HG03354 (cell line): ENCODE measurements around the gene VIPR2.
"Not testable (repeated sequence)": the region's sequence is repeated elsewhere in the genome, so short reads cannot be mapped to it uniquely, and the experiment has no call there.

Experiments
- ATAC-seq: cut with Tn5 transposase; IDR thresholded peaks from one replicate; pipeline ENCODE4 v1.9.1; 2021; ENCODE audit warnings: mild to moderate bottlenecking; ENCODE audit not compliant: unreplicated experiment, poor library complexity, severe bottlenecking

The VIPR2 gene

GRCh38 chr7:159108941-159109652 is 35.6 kb downstream of the VIPR2 start:
- no peak for ATAC-seq

- no peak for ATAC-seq
These were observed 36.2 kb downstream of the VIPR2 start for GRCh38 chr7:159108491-159108890.

- no peak for ATAC-seq
These were observed 37.3 kb downstream of the VIPR2 start for GRCh38 chr7:159107161-159107892.

- ATAC-seq: no peak
These were observed 38.5 kb downstream of the VIPR2 start for GRCh38 chr7:159105832-159106811.

- ATAC-seq: no peak
These were observed 39.4 kb downstream of the VIPR2 start for GRCh38 chr7:159105066-159105780.

DNA sequence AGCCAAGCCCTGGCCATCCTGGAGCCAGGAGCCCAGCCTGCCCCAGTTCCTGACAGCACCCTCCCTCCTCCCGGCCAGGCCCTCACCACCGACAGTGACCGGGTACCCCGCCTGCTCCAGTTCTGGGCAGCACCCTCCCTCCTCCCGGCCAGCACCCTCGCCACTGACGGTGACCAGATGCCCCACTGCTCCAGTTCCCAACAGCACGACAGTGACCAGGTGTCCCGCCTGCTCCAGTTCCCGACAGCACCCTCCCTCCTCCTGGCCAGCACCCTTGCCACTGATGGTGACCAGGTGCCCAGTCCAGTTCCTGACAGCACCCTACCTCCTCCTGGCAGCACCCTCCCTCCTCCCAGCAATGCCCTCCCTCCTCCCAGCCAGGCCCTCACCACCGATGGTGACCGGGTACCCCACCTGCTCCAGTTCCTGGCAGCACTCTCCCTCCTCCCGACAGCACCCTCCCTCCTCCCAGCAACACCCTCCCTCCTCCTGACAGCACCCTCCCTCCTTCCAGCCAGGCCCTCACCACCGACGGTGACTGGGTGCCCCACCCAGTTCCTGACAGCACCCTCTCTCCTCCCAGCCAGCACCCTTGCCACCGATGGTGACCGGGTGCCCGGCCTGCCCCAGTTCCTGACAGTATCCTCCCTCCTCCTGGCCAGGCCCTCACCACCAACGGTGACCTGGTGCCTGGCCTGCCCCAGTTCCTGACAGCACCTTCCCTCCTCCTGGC is 40.3 kb downstream of the VIPR2 start:
- no peak for ATAC-seq

GRCh38 chr7:159103382-159104187 is 41.1 kb downstream of the VIPR2 start:
- ATAC-seq: no peak

DNA sequence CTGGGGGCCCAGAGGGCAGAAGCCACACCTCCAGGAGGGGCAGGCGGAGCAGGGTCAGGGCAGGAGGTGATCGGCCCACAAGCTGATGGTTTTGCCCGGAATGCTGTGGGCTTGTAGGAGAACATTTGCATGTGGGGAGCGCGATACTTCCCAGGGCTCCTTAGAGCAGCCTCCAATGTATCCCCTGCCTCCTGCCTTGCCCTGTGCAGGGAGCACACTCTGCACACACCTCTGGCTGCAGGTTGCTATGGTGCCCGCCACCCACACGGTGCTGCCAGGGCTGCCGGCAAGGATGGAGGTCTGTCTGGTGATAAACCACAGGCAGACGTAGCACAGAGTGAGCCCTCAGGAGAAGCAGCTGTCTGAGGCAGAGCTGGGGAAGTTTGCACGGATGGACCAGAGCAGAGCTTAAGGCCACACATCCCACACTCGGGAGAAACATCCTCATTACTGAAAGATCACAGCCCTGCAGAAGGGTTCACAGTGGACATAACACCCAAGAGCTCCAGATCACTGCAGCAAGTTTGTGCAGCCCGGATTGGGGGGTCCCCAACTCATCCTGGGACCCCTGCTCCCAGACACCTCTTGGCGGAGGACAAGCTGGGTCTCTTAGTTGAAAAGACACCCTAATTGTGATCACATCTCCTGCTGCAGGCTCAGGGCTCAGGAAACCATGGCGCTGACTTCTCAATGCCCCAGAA is 41.8 kb downstream of the VIPR2 start:
- ATAC-seq: no peak

DNA sequence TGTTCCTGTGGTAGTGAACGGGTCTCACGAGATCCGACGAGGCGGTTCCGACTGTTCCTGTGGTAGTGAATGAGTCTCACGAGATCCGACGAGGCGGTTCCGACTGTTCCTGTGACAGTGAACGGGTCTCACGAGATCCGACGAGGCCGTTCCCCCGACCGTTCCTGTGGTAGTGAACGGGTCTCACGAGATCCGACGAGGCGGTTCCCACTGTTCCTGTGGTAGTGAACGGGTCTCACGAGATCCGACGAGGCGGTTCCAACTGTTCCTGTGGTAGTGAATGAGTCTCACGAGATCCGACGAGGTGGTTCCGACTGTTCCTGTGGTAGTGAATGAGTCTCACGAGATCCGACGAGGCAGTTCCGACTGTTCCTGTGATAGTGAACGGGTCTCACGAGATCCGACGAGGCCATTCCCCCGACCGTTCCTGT is 43.0 kb downstream of the VIPR2 start:
- ATAC-seq: not testable (repeated sequence)

DNA sequence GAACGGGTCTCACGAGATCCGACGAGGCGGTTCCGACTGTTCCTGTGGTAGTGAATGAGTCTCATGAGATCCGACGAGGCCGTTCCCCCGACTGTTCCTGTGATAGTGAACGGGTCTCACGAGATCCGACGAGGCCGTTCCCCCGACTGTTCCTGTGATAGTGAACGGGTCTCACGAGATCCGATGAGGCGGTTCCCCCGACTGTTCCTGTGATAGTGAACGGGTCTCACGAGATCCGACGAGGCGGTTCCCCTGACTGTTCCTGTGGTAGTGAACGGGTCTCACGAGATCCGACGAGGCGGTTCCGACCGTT is 43.6 kb downstream of the VIPR2 start:
- ATAC-seq: not testable (repeated sequence)

DNA sequence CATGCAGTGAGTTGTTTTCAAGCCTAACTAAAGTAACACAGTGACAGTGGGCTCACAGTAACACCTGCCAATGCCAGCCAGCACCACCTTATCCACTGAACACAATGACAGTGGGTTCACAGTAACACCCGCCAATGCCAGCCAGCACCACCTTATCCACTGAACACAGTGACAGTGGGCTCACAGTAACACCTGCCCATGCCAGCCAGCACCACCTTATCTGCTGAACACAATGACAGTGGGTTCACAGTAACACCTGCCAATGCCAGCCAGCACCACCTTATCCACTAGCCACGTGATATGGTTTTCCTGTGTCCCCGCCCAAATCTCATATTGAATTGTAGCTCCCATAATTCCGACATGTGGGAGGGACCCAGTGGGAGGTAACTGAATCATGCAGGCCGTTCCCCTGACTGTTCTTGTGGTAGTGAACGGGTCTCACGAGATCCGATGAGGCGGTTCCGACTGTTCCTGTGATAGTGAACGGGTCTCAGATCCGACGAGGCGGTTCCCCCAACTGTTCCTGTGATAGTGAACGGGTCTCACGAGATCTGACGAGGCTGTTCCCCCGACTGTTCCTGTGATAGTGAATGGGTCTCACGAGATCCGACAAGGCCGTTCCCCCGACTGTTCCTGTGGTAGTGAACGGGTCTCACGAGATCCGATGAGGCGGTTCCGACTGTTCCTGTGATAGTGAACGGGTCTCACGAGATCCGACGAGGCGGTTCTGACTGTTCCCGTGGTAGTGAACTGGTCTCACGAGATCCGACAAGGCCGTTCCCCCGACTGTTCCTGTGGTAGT is 44.2 kb downstream of the VIPR2 start:
- ATAC-seq: not testable (repeated sequence)

DNA sequence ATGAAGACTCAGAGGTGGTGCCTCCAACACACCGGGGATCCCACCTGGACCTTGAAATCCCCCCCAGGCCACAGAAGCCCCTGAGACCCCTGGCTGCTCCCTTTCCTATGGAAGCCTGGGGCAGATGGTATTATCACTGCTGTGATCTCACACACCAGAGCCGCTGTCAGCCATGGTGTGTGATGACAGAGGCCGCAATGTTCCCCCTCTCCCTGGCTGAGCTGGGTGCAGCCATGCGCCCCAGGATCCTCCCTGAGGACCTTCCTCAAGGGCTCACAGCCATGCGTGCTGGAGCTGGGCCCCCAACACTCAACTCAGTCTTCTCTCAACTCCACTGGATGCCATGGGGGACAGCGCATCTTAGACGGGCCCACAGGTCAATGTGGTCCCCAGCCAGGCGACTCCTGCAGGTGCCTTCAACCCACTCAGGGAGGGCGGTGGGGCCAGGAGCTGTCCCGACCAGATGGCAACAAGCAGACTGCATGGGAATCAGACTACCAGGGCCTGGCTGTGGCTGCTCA is 44.9 kb downstream of the VIPR2 start:
- no peak for ATAC-seq

- no peak for ATAC-seq
These were observed 45.6 kb downstream of the VIPR2 start for GRCh38 chr7:159098811-159099655.

GRCh38 chr7:159098424-159098786 is 46.3 kb downstream of the VIPR2 start:
- ATAC-seq: no peak

DNA sequence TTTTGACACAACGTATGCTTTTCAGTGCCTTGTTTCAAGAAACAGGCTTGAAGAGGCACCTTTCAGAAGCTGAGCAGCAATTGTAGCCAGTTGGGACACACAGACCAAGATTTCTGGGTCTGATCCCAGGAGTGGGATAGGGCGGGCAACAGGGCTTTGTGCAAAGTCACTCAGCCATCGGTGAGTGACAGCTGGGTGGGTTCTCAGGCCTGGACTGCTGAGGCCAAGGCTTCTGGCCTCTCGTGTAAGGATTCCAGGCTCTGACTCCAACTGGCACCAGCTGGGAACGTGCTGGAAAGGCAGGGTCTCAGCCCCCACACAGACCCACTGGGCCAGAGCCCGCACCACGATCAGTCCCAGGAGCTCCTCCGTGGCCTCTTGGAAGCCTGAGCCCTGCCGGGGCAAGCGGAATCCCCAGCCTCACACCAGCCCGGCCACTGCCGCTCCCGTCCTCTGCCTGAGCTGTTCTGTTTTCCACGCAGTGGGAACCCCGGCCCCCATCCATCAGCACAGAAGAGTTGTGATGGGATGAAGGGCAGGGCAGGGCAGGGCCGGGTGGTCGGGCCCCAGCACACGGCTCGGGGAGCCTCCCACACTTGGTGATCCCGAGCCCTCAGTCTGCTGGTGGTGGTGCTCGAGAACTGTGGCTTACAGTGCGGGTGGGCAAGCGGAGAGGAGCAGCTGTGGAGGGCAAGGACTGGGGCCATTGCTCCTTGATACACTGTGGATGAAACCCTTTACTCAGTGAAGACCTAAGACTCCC is 46.8 kb downstream of the VIPR2 start:
- ATAC-seq: no peak
